Measurements from ENCODE around the gene CSTPP1. TPM values are rescaled to one million over a fixed set of nuclear protein-coding genes. Genes with fewer than 3 reads are reported as not detected.

The CSTPP1 gene
- total RNA-seq, 1 donor from 2014 or later: 58.5 TPM

DNA sequence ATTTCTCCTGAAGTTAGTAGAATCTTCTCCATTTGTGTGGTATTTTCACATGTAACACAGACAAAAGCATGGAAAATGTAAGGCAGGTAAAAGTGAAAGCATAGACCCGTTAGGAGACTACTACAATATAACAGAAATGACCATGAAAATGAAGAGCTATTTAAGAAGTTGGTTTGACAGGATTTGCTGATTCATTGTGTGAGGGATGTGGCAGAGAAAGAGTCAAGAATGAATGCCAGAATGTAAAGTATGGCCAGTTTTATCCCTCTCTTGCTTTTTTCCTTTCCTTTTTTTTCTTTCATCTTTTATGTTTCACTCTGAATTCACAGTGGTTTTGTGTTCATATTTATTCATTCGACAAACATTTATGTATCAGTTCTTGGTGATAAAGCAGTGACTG is 124.2 kb downstream of the CSTPP1 start:
- no peak for DNase-seq (ENCODE audit: low read depth, low spot score)
- H3K27me3 Mint-ChIP-seq (ENCODE audit: low read depth): no peaks in the 10 kb centered on the region
- H3K9me3 Mint-ChIP-seq: no peaks in the 10 kb centered on the region
- no peak overlapping the region for H3K4me3 Mint-ChIP-seq
- H3K36me3 Mint-ChIP-seq (ENCODE audit: low read depth): peaks cover 15% of the 10 kb centered on the region
- H3K27ac Mint-ChIP-seq (ENCODE audit: unreplicated experiment): peak overlapping the region; percentile 85
- no peak for TF ChIP-seq CTCF (conservative IDR thresholded peaks at IDR 0.05)
- H3K4me1 Mint-ChIP-seq: peaks cover 12% of the 10 kb centered on the region

GRCh38 chr11:47061429-47062178 is 125.0 kb downstream of the CSTPP1 start:
- H3K27ac Mint-ChIP-seq (ENCODE audit: unreplicated experiment): peak overlapping the region; percentile 31

DNA sequence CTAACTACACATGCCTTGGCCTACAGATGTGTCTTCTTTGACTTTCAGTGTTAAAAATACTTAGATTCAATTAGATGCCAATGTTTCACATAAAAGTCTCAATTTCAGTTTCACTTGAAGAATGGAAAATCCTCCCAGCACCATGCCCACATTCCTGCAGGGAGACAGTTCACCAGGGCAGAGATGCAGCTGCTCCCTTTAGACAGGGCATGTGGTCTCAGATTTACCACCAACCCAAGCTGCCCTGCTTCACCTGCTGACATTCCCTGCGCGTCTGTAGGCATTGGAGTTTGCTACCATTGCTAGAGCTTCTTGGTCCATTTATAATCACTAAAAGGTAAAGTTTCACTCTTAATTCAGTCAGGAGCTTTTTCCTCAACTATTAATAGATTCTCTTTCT is 126.2 kb downstream of the CSTPP1 start:
- H3K27me3 Mint-ChIP-seq (ENCODE audit: low read depth): no peaks in the 10 kb centered on the region
- H3K9me3 Mint-ChIP-seq: no peaks in the 10 kb centered on the region
- H3K4me3 Mint-ChIP-seq: no peak overlapping the region
- H3K36me3 Mint-ChIP-seq (ENCODE audit: low read depth): peaks cover 10% of the 10 kb centered on the region
- no peak for TF ChIP-seq CTCF (conservative IDR thresholded peaks at IDR 0.05)
- H3K27ac Mint-ChIP-seq (ENCODE audit: unreplicated experiment): no peak overlapping the region
- H3K4me1 Mint-ChIP-seq: peaks cover 12% of the 10 kb centered on the region
- no peak for DNase-seq (ENCODE audit: low read depth, low spot score)

More at GRCh38 chr11:47061429-47062178, 125.0 kb downstream of the CSTPP1 start:
- Mint-ChIP-seq H3K27me3 (ENCODE audit: low read depth) (no peaks in the 10 kb centered on the region), H3K4me3 (no peak overlapping the region), H3K9me3 (no peaks in the 10 kb centered on the region), H3K36me3 (ENCODE audit: low read depth) (peaks cover 15% of the 10 kb centered on the region), H3K4me1 (peaks cover 12% of the 10 kb centered on the region)
- no peak for DNase-seq (ENCODE audit: low read depth, low spot score)
- TF ChIP-seq CTCF (conservative IDR thresholded peaks at IDR 0.05): no peak

DNA sequence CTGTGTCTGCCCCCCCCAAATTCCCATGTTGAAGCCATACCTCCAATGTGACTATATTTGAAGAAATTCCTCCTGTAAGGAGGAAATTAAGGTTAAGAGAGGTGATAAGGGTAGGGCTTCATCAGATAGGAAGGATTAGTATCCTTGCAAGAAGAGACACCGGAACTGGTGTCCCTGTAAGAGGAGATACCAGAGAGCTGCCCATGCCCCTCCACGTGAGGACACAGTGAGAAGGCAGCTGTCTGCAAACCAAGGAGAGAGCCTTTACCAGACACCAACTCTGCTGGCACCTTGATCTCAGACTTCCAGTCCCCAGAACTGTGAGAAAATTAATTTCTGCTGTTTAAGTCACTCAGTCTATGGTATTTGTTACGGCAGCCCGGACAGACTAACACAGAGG is 130.8 kb downstream of the CSTPP1 start:
- no peaks in the 10 kb centered on the region for H3K27me3 Mint-ChIP-seq (ENCODE audit: low read depth)
- no peak for TF ChIP-seq CTCF (conservative IDR thresholded peaks at IDR 0.05)
- no peak for DNase-seq (ENCODE audit: low read depth, low spot score)
- H3K36me3 Mint-ChIP-seq (ENCODE audit: low read depth): no peaks in the 10 kb centered on the region
- no peak overlapping the region for H3K4me3 Mint-ChIP-seq
- H3K27ac Mint-ChIP-seq (ENCODE audit: unreplicated experiment): peak overlapping the region; percentile 43
- no peaks in the 10 kb centered on the region for H3K9me3 Mint-ChIP-seq
- H3K4me1 Mint-ChIP-seq: peaks cover 4% of the 10 kb centered on the region

- peaks cover 4% of the 10 kb centered on the region for H3K4me1 Mint-ChIP-seq
- H3K4me3 Mint-ChIP-seq: no peak overlapping the region
- no peaks in the 10 kb centered on the region for H3K9me3 Mint-ChIP-seq
- no peak for DNase-seq (ENCODE audit: low read depth, low spot score)
- H3K27me3 Mint-ChIP-seq (ENCODE audit: low read depth): no peaks in the 10 kb centered on the region
- H3K27ac Mint-ChIP-seq (ENCODE audit: unreplicated experiment): no peak overlapping the region
- TF ChIP-seq CTCF (conservative IDR thresholded peaks at IDR 0.05): no peak
- H3K36me3 Mint-ChIP-seq (ENCODE audit: low read depth): no peaks in the 10 kb centered on the region
These were observed 134.2 kb downstream of the CSTPP1 start for GRCh38 chr11:47070769-47071168.

All from neural crest cell (in vitro differentiated cells).